NCI-H446 (cell line): ENCODE data around the gene BTC.
"Not testable (repeated sequence)": the region's sequence is repeated elsewhere in the genome, so short reads cannot be mapped to it uniquely, and the experiment has no call there.

Experiments used
- DNase-seq, 2 experiments: peaks; one replicate each; lab custom pipeline; 2025; lab: John Stamatoyannopoulos, UW

Gene BTC

DNA sequence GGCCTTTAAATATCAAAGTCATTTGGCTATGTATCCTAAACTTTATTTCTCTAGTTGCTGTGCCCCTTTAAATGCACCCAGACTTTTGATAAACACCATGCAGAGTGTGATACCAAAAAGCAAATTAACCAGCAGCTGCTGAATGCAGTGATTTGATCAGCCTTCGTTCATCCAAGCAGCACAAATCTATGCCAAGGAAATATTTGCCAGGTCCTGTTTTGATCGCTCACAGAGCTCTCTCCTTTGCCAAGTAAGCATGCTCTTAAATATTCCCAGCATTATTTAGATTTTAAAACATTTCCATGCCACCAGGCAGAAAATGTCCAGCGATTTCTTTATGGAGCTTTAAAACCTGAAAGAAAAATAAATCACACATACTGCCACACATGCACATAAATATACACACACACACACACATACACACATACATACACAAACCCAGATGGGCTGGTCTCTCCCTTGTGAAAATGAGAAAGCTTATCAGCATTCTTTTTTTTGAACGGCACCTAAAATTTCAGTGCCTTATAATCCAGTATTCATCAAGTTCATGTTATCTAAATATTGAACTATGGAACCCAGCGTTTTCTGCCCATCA, 35.7 kb downstream of the BTC start:
- peak in 1 of 2 experiments; percentile 69 for DNase-seq

DNA sequence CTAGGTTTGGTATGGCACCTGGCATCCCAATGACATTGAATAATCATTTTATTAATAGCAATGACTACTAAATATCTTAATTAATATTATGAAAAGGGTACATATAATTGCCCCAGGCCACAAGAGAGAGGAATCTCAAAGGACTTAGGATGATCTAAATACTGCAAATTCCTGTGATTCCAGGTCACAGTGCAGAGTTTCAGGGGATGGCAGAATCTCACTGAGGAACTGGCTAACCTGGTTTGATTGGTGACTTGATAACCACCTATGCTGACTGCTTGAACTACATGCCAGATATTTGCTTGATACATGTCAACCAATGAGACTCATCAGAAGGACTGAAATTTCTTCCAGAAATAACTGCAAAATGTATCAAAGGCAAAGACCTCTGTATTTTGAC, 37.2 kb downstream of the BTC start:
- DNase-seq = no peak

DNA sequence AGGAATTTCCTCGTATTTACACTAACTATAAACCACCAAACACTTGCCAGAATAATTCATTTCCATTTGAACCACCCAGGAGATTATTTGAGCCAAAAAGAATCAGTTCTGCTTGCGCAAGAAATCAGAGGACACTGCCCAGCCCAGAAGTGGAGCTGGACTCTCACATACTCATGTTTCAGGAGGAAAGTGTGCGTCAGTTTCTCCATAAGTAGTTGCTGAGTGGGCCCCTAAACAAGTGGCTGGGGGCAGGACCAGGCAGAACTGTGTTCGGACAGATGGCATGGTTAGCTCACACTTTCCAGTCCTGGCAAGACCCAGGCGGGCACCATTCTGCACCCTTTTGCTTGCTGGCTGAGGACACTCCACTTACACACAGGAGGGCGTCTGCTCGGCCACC, 38.8 kb downstream of the BTC start:
- peak; percentile 65 to 80 for DNase-seq

DNA sequence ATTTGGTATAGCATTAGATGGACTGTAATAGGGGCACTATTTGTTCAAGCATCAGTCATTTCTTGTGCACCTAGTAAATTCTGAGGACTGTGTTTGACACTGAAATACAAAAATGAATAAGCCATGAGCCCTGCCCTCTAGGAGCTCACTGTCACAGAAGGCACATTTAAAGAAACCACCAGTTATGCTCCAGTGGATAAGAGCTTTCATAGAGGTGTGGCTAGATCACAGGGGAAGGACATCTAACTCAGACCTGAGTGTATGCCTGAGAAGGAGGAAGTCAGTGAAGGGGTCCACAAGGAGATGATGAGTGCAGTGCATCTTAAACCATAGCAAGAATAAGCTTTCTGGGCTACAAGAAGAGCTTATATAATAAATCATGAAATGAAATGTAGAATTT, 40.1 kb downstream of the BTC start:
- no peak for DNase-seq

DNA sequence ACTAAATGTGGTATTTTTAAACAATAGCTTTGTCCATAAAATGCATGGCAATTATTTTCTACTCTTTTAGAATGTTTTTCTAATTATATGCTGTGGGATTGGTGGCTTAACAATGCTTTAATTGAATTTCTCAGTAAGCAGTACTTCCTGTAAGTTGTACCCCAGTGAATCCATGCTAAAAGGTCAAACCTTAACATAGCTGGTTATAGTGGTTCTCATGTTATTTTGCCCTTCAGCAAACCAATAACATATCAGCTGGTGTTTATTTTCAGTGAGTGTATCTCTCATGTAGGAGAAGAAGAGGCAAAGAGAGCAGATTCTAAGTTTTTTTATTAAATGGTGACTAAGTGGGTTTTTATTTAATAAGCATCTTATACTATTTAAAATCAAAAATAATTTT, 41.5 kb downstream of the BTC start:
- no peak for DNase-seq

DNA sequence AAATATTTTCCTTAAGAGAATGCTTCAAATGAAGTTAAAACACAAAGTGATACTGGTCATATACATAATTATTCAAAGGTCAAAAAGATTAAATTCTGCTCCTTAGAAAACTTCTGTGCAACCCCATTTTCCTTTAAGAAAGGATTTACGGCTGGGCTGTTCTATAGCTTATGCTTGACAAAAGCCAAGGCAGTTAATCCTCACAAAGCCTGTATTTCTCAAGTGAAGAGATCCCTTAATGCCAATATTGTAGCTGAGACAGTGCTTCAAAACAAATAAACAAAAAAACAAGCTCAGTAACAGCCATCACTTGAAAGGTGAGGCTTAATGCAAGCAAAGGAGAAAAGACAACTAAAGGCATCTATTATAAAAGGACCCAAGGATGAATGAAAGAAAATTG, 42.5 kb downstream of the BTC start:
- DNase-seq = no peak

DNA sequence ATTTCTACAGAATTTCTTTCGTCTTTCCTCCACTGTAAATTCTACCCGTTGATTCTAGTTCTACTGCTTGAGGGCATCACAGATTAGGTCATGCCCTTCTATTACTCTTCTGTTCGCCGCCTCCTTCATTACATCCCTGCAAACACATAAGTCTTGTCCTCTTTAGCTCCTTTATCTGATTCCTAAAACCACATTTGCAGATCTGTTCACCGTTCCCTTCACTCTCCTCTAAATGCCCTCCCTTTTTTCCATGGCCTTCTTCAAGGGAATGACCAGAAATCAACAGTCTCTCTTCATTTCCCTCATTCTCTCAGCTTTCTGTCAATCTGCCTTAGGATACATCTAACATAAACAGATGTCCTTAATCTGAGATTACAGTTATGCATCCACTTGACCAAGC, 43.1 kb downstream of the BTC start:
- no peak for DNase-seq

DNA sequence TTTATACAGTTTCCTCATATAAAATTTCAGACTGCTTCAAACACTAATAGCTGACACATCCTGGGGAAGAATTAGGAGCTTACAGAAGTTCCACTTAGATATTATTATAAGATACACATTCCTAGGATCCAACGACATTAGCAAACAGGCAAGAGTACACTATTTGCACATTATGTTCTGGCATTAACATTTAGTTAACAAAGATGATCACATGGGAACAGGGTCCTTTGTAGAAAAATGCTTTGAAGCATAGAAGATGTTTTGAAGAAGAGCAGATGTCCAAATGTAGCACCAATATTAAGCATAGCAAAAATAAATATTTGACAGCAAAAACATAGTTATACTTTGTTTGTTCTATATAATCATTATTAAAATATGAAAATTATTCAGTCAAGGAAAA, 52.1 kb downstream of the BTC start:
- DNase-seq = no peak

DNA sequence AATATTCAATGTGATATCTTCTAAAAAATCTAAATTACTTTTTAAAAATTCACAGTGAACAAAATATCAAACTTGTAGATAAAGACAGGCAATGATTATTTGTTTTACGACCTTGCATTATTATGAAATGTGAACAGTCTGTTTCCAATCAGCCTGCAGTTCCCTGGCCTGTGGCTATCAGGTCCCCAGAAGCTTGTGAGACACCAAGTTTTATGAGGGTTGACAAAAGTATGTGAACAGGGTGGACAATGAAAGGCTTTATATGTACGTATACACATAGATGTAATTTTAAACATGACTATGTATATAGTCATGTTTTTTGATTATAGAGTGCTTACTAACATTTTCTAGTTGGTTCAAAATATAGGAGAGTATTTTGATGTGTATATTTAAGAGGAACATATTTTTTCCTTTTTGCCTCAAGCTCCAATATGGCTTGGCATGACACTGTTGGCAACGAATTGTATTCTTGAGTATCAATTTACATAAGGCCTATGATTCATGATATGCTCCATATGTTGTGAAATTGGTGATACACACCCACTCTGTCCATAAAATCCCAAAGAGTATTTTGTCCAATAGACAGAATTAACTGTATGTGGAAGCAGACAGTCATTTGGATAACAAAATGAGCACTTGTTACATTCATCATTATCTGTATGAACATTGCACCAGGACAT, 55.7 kb downstream of the BTC start:
- peak in 1 of 2 experiments; percentile 79 for DNase-seq

DNA sequence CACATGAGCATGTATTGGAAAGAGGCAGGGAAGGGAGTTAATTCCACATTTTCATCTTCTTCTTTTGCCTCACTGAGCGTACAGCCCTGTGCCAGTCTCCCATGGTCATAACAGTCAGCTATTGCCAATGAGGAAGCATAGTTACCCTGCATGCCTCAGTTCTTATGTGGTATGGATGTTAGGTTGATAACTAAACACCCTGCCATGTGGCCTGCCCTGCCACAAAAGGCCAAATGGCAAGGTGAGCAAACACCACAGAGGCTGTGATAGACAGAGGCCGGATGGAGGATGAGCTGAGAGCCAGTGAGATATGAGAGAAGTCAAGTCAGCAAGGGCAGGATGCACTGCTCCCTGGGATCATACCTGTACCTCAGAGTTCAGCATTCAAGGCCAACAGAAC, 59.3 kb downstream of the BTC start:
- DNase-seq = no peak

DNA sequence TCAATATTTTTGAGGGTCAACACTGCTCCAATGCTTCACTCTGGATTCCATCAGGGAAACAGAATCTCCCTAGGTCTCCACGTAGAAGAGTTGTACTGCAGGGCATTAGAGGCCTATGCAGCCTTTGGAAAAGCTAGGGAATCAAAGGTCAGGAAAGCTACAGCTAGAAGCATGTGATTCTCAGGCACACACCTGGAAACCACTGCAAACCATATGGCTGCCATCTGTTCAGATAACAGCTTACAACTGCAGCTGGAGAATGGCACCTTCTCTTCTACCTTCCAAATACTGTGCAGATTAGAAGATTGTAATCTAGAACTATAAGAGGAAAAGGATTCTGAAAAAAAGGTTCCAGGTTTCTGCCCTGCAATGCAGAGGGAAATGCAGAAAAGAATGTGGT, 60.6 kb downstream of the BTC start:
- DNase-seq = no peak

DNA sequence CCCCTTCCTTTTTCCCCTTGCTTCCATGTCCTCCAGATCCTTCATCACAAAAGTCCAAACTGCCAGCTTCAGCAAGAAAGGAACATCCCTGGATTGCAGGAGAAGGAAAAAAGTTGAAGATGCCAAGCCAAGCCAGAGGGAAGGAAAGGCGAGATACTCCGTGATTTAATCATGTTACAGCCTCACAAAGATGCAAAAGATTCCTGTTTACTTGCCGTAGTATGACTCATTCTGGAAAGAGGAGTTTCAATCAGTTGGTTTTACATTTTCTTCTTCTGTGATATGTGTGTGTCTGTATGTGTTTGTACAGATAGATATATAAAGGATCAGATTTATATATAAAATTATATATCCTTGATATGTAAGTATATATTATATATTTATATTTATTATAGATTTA, 69.3 kb downstream of the BTC start:
- DNase-seq = no peak

DNA sequence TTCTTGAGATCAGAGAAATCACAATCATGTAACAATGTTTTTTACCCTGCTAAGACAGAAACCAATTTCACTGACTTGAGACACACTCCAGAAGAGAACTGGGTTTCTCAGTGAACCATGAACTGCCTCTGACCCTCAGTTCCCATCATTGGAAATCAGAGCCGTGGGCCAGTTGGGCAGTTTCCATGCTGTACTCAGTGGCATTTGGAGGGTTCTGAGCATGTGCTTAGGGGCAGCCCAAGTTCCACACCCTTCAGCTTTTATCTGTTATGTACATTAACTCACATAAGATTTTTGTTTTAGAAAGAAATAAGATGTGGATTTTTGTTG, 77.9 kb downstream of the BTC start:
- DNase-seq = no peak

DNA sequence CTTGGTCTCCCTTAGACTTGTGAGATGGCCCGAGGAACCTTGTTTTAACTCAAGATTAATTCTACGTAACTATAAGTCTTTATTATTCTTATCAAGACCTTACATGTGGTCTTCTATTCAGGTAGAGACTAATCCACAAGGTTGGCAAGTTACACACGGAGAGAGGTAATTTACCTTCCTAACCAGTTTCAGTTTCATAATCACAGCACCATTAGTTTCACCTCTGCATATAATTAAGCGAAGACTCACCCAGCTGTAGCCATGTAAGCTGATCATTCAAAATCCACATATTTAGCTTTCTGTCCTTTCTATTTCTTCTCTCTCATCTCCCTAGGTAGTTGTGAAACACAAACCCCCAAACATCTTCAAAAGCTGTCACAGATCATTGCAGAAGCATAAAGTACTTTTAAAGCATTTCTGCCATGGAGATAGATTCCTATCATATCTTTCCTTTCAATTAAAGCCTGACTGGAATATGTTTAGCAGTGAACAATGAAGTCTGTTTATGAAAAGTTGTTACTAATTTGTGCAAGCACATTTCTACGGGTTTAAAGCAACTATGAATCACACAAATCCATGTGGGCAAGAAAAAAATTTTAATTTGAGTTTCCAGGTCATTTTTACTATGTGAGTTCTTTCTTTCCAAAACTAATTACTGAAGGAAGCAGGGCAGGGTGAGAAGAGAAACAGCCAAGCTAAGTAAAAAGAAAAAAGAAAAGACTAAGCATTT, 78.5 kb downstream of the BTC start:
- no peak for DNase-seq

DNA sequence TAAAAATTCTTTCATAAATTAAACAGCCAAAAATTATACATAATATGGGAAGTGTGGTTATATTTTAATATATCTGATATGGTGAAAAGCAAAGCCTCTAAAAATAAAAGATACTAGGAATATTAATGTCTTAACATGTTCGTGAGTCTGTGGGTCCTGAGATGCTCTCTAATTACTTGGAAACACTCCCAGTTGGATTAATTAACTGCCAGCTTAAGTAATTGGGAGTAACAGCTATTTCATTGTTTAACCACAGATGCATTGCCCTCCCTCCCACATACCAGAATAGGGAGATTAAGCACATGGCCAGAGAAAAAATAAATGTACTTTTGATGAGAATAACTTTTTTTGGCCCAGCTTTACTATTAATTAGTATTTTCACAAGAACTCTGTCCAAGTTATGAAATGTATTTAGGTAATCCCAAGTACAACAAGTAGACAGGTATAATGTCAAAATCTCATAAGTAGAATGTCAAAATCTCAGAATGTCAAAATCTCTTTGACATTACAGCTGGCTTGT, 79.7 kb downstream of the BTC start:
- DNase-seq = no peak

DNA sequence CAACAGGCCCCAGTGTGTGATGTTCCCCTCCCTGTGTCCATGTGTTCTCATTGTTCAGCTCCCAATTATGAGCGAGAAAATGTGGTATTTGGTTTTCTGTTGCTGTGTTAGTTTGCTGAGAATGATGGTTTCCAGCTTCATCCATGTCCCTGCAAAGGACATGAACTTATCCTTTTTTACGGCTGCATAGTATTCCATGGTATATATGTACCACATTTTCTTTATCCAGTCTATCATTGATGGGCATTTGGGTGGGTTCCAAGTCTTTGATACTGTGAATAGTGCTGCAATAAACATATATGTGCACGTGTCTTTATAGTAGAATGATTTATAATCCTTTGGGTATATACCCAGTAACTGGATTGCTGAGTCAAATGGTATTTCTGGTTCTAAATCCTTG, 86.2 kb downstream of the BTC start:
- not testable (repeated sequence) for DNase-seq
